NCI-H69 (cell line): ENCODE data around the gene LTF.
A peak's percentile ranks its signal among the peaks of the same experiment; 100 is the strongest.
"Not testable (repeated sequence)": the region's sequence is repeated elsewhere in the genome, so short reads cannot be mapped to it uniquely, and the experiment has no call there.

Experiments
- DNase-seq: peaks from one replicate; lab custom pipeline; 2025; lab: John Stamatoyannopoulos, UW

LTF gene

GRCh38 chr3:46440531-46441294 lies 24.0 kb downstream of the LTF start:
- DNase-seq, result no peak

- DNase-seq, result no peak
Observed at GRCh38 chr3:46438831-46439230, 25.9 kb downstream of the LTF start.

DNA sequence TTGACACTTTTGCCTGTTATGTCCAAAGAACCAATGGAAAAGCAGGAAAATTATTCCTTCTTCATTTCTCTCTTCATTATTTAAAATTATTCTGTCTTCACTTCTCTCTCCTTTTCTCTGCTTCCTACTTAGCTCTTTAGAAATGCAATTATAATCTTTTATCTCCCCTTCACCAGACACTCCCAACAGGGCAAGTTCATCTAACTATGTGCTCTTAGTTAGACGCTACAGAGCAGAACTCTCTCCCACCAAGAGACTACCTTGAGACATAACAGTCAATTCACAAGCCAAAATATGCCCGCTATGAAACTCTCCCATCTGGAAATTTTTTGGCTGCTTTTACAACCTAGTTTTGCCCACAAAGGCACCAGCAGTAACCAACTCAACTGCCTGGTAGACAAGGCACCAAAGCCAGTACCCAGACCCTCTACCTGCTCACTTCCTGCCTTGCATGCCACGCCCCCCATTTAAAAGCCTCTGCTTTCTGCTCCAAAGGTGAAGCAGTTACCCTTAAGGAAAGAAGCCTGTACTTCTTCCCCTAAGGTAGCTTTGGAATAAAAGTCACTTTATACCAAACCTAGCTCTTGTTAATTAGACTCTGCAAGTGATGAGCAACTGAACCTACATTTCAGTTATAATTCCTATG lies 29.5 kb downstream of the LTF start:
- no peak for DNase-seq

- no peak for DNase-seq
Observed at GRCh38 chr3:46433841-46434240, 30.9 kb downstream of the LTF start.

DNA sequence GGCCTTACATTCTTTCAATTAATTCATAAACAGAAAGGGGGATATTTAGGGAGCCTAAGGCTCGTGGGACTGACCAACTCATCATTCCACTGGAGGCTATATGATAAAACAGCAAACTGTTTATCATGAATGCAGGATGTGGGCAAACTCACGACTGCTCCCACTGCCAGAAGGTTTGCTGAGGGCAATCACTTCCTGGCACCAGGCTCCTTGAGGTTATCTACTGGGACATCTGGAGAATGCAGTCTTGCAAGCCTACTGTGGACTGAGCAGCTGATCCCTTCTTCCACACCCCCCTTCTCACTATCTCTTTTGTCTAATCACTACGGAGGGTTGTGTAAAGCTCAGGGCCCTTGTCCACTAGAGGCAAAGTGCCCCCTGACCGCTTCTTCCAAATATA lies 31.6 kb downstream of the LTF start:
- DNase-seq, result not testable (repeated sequence)

- DNase-seq, result not testable (repeated sequence)
Observed at GRCh38 chr3:46431905-46432304, 32.8 kb downstream of the LTF start.

GRCh38 chr3:46430879-46431278 lies 33.8 kb downstream of the LTF start:
- DNase-seq, result not testable (repeated sequence)

DNA sequence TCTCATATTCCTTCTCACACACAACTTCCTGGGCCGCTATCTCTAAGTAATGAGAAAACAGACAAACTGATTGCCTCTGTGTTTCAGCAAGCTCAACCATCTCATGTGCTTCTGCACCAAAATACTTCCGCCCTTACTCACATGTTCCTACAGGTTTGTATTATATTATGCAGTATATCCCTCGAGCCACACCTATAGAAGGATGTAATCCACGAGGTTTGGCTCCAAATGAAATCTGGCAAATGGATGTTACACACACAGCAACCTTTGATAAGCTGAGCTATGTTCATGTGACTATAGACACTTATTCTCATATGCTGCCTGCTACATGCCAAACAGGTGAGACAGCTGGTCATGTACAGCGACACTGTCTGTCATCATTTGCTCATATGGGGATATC lies 35.0 kb downstream of the LTF start:
- DNase-seq, result no peak

- no peak for DNase-seq
Observed at GRCh38 chr3:46429250-46429649, 35.5 kb downstream of the LTF start.

DNA sequence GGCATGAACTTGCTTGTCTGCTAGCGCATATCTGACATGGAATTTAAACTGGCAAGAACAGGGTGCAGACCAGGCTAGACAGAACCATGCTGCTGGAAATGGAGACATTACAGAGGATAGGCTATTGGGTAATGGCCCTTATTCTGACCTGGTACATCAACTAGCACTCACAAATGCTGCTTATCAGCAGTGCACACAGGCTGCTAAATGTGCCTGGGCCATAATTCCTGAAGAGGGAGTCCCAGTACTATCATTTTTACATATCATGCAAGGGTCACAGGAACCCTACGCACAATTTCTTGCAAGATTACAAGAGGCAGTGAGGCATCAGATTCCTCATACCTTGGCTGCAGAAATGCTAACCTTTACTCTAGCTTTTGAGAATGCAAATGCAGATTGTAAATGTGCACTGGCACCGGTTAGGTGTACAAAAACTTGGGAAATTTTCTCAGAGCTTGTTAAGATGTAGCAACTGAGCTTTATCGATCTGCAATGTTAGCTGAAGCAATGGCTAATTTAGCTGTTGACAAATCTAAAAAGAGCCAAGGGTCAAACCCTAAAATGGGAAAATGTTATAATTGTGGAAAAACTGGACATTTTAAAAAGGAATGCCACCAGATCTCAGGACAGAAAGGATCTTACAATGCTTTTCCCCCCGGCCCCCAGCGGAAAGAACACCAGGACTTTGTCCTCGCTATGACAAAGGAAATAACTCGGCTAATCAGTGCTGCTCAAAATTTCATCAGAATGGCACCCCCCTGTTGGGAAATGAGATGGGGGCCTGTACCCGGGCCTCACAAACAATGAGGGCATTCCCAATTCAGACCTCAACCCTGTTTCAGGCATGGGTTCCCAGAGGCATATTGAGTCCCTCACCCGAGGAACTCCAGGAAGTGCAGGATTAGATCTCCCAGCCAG lies 36.5 kb downstream of the LTF start:
- DNase-seq, result no peak

GRCh38 chr3:46427404-46427803 lies 37.3 kb downstream of the LTF start:
- DNase-seq, result not testable (repeated sequence)

DNA sequence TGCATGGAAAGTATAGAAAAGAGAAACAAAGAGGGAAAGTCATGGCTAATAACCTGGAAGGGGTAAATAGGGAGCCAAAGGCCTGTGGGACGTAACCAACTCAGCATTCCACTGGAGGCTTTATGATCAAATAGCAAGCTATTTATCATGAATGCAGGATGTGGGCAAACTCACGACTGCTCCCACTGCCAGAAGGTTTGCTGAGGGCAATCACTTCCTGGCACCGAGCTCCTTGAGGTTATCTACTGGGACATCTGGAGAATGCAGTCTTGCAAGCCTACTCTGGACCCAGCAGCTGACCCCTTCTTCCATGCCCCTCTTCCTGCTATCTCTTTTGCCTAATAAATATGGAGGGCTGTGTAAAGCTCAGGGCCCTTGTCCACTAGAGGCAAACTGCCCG lies 38.2 kb downstream of the LTF start:
- DNase-seq, result not testable (repeated sequence)

- DNase-seq, result peak; percentile 46
Observed at GRCh38 chr3:46423588-46423987, 41.1 kb downstream of the LTF start.

DNA sequence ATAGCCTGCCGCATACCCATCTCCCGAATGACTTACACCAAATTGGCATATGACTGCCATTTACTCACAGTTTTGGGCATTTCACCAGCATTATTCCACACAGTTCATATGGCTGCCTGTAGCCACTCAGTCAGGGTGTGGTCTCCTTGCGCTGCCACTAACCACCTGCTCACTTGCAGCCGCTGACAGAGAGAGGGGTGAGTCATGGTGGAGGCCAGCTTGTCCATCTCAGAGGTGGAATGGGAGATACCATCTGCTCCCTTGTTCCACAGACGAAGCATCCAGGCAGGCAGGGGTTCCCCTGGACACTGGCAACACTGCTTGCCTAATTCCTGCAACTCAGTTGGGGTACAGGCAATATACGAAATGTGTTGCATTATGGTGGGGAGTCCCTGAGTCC lies 42.1 kb downstream of the LTF start:
- peak; percentile 62 for DNase-seq

DNA sequence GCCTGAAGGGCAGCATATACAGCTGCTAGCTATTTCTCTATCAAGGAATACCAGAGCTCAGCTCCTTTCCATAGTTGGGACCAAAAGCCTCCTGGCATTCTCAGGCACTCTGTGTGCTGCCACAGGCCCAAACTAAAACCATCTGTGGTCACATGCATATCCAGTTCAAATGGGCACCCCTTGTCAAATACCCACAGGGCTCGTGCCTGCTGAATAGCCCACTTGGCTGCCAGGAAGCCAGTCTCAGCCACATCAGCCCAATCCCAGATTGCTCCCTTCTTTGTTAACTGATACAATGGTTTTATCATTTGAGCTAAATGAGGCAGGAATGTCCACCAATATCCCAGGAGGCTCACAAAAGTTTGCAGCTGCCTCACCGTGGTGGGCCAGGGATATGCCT lies 43.8 kb downstream of the LTF start:
- DNase-seq, result no peak

DNA sequence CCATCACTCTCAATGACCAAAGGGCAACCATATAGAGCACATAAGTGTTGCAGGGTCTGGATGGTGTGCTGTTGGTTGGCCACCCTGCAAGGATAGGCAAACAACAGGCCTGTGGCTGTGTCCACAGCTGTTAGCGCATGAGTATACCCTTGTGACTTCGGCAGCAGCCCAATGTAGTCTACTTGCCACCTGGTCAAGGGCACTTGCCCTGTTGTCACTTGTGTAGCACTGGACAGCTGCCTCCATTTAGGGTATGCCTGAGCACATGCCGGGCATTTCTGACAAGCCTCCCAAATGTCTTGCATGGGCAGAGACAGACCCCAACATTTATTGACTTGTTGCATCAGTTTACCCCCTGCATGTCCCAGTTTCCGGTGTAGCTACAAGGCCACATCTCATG lies 44.9 kb downstream of the LTF start:
- DNase-seq, result no peak

- DNase-seq, result no peak
Observed at GRCh38 chr3:46417841-46418611, 46.7 kb downstream of the LTF start.

DNA sequence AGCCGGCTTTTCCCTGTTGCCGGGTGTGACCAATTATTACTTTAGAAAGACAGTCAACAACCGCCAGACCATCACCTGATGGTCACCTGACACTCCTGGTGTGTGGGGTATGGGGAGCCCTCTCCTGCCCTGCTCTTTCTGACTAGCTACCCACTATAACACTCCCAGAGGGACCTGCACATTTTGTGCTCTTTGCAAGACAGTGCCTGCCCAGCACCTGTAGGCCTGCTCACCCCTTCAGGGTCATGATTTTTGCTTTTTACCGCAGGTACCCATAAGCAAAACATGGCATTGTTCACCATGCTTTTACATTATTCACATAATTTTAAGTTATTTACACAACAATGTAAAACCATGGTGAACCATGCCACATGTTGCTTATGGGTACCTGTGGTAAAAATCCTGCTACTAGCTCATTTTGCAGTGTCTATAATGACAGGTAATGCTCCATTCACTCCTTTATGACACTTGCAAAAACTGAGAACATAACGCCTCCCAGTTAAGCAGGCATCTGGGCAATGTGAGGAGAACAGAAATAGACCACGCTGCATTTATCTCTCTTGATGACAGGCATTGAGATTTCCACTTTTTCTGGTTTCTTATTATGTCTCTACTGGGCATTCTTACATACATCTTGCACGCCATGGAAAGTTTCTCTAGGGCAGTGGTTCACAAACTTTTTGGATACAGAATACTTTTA lies 47.7 kb downstream of the LTF start:
- peak; percentile 67 for DNase-seq

DNA sequence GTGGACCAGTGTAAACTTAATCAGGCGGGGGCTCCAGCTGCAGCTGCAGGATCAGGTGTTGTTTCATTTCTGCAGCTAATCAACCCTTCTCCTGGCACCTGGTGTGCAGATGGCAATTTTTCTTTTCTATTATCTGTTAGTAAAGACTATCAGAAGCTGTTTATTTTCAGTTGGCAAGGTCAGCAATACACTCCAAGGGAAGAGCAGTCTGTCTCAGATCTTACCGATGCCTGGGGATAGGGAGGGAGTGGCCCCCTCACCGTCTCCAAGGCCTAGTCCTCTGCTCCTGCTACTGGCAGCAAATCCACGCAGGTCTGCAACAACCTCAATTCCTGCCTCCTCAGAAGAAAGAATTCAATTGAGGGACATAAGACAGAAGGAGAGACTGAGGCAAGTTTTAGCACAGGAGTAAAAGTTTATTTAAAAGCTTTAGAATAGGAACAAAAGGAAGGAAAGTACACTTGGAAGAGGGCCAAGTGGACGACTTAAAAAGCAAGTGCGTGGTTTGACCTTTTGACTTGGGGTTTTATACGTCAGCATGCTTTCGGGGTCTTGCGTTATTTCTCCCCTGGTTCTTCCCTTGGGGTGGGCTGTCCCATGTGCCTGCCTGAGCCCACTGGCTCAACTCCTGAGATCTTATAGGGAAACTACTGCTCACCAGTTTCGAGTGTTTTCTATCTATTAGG lies 48.4 kb downstream of the LTF start:
- DNase-seq, result peak; percentile 85

- DNase-seq, result no peak
Observed at GRCh38 chr3:46414739-46415138, 50.0 kb downstream of the LTF start.

GRCh38 chr3:46413951-46414350 lies 50.8 kb downstream of the LTF start:
- DNase-seq, result no peak
